HL-60 (cell line): ENCODE data around the gene CHD9.

Experiments used
- GABPA ChIP-seq: IDR thresholded peaks from 2 replicates; pipeline ENCODE4 v1.6.1; 2012; ENCODE audit warnings: low read depth
- POLR2AphosphoS5 ChIP-seq: IDR thresholded peaks from 2 replicates; pipeline ENCODE4 v1.6.1; 2012; ENCODE audit warnings: low read depth
- SPI1 ChIP-seq: IDR thresholded peaks from 2 replicates; pipeline ENCODE4 v1.6.1; 2012; ENCODE audit warnings: low read depth, mild to moderate bottlenecking, borderline replicate concordance
- TF ChIP-seq, protein P1 (sequence below): IDR thresholded peaks from one replicate; pipeline ENCODE4 v1.5.1; 2011; ENCODE audit warnings: low read length, control low read depth, inconsistent platforms; ENCODE audit not compliant: insufficient read depth
- TF ChIP-seq, protein P2 (sequence below): IDR thresholded peaks from 2 replicates; pipeline ENCODE4 v1.6.1; 2012; ENCODE audit warnings: low read depth; ENCODE audit not compliant: insufficient replicate concordance

DNA sequence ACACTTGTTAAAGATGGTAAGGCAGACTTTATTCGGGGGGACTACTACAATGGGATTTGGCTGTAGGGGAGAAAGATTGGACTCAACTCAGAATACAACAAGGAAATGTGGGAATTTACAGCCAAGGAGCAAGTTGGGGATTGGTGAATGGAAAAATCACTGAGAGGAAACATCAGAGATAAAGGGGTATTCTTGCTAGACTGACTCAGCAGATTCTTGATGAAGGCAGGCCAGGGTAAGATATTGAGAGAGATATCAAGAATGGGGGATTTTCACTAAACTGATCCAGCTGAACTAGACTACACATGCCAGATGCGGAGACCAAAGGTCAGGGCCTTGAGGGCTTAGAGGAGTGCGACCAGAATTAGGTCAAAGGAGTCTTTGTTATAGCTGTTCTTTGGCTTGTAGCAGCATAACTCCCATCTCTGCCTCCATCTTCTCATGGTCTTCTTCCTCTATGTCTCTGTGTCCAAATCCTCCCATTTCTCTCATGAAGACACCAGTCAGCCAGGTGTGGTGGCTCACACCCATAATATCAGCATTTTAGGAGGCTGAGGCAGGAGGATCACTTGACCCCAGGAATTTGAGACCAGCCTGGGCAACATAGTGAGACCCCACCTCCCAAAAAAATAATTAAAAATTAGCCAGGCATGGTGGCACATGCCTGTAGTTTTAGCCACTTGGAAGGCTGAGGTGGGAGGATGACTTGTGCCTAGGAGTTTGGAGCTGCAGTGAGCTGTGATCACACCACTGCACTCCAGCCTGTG is 19.4 kb upstream of the CHD9 start:
- TF ChIP-seq, protein P1, sequence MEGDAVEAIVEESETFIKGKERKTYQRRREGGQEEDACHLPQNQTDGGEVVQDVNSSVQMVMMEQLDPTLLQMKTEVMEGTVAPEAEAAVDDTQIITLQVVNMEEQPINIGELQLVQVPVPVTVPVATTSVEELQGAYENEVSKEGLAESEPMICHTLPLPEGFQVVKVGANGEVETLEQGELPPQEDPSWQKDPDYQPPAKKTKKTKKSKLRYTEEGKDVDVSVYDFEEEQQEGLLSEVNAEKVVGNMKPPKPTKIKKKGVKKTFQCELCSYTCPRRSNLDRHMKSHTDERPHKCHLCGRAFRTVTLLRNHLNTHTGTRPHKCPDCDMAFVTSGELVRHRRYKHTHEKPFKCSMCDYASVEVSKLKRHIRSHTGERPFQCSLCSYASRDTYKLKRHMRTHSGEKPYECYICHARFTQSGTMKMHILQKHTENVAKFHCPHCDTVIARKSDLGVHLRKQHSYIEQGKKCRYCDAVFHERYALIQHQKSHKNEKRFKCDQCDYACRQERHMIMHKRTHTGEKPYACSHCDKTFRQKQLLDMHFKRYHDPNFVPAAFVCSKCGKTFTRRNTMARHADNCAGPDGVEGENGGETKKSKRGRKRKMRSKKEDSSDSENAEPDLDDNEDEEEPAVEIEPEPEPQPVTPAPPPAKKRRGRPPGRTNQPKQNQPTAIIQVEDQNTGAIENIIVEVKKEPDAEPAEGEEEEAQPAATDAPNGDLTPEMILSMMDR, result no peak
- TF ChIP-seq GABPA (no peak), POLR2AphosphoS5 (no peak), SPI1 (no peak)
- TF ChIP-seq, protein P2, sequence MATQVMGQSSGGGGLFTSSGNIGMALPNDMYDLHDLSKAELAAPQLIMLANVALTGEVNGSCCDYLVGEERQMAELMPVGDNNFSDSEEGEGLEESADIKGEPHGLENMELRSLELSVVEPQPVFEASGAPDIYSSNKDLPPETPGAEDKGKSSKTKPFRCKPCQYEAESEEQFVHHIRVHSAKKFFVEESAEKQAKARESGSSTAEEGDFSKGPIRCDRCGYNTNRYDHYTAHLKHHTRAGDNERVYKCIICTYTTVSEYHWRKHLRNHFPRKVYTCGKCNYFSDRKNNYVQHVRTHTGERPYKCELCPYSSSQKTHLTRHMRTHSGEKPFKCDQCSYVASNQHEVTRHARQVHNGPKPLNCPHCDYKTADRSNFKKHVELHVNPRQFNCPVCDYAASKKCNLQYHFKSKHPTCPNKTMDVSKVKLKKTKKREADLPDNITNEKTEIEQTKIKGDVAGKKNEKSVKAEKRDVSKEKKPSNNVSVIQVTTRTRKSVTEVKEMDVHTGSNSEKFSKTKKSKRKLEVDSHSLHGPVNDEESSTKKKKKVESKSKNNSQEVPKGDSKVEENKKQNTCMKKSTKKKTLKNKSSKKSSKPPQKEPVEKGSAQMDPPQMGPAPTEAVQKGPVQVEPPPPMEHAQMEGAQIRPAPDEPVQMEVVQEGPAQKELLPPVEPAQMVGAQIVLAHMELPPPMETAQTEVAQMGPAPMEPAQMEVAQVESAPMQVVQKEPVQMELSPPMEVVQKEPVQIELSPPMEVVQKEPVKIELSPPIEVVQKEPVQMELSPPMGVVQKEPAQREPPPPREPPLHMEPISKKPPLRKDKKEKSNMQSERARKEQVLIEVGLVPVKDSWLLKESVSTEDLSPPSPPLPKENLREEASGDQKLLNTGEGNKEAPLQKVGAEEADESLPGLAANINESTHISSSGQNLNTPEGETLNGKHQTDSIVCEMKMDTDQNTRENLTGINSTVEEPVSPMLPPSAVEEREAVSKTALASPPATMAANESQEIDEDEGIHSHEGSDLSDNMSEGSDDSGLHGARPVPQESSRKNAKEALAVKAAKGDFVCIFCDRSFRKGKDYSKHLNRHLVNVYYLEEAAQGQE, result no peak
